Fibroblast of skin of right quadriceps (primary cell): ENCODE results near the gene HDLBP.

Source experiments
- DNase-seq: peaks from one replicate; pipeline ENCODE4 v3.0.0-alpha.2; 2013

HDLBP gene

GRCh38 chr2:241227594-241227993 lies 87.9 kb downstream of the HDLBP start:
- no peak for DNase-seq

GRCh38 chr2:241226723-241227572 lies 88.5 kb downstream of the HDLBP start:
- peak; percentile 24 for DNase-seq

- no peak for DNase-seq
Measured at GRCh38 chr2:241225983-241226382, 89.5 kb downstream of the HDLBP start.

DNA sequence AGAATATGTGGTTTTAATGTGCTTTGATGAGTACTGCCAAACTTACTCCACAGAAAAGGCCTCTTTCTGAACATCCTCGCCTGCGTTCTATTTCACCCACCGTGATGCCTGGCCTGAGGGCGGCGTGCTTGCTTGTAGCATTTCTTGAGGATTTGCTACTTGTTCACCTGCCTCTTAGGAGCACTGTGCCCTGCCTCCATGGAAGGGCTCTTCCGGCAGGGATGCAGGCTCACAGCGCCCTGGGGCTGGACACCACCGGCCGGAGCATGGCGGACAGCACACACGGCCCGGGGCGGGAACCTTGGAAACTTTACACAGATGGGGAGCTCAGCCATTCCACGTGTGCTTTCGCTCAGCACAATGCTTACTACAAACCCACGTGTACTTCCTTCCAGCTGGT lies 89.9 kb downstream of the HDLBP start:
- DNase-seq, result no peak

- DNase-seq, result no peak
Measured at GRCh38 chr2:241224851-241225438, 90.5 kb downstream of the HDLBP start.

- peak; percentile 49 for DNase-seq
Measured at GRCh38 chr2:241224018-241224850, 91.2 kb downstream of the HDLBP start.

- no peak for DNase-seq
Measured at GRCh38 chr2:241223211-241224017, 92.1 kb downstream of the HDLBP start.

GRCh38 chr2:241219856-241220356 lies 95.6 kb downstream of the HDLBP start:
- no peak for DNase-seq

DNA sequence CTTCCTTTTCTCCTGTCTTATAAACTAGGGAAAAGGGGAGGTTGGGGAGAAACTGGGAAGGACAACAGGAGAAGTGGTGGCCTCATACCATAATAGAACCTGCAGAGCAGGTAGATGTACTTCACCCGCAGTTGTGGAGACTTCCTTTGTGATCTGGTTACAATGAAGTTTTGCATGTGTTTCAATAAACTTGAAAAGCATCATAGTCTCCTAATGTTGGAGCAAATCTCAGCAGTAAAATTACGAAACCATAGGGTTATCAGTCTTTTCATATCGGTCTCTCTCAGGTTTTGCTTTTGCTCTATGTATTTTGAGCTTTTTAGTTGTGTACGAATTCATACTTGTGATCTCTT lies 96.5 kb downstream of the HDLBP start:
- DNase-seq, result no peak

- DNase-seq, result no peak
Measured at GRCh38 chr2:241218131-241219029, 97.1 kb downstream of the HDLBP start.

- DNase-seq, result peak; percentile 49
Measured at GRCh38 chr2:241217320-241218031, 98.0 kb downstream of the HDLBP start.

GRCh38 chr2:241216211-241216761 lies 99.2 kb downstream of the HDLBP start:
- DNase-seq, result peak; percentile 48

DNA sequence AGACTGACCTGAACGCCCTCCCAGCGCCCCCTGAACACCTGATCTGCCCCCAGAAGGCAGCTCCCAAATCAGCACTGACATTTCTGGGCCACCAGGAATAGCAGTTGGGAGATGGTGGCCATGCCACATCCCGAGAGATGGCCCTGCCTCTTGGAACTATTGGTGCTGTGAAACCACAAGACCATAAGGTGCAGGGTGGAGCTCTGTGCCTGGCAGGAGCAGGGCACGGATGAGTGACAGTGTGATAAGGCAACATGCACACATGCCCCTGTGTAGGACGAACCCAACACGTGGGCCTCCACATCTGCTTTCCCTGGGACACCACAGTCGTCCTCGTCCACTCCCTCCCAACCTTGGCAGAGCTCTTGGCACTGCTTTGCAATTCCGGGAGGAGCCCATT lies 100.1 kb downstream of the HDLBP start:
- no peak for DNase-seq

DNA sequence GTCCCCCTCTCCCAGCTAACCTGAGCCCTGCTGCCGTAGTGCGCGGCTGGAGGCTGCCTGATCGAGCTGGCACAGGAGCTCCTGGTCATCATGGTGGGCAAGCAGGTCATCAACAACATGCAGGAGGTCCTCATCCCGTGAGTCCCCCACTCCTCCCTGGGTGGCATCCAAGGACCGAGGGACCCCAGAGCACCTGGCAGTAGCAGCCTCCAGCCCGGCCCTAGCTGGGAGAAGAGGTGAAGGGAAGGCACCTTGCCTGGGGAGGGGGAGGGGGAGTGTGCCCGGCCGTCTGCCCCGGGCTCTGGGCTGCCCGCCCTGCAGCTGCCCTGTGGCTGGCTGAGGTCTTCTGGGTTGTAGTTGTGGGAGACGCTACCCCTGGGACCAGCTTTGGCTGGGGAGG lies 100.7 kb downstream of the HDLBP start:
- DNase-seq, result no peak

GRCh38 chr2:241214209-241214608 lies 101.3 kb downstream of the HDLBP start:
- no peak for DNase-seq

- no peak for DNase-seq
Measured at GRCh38 chr2:241213567-241213966, 101.9 kb downstream of the HDLBP start.

GRCh38 chr2:241213041-241213440 lies 102.4 kb downstream of the HDLBP start:
- DNase-seq, result no peak

DNA sequence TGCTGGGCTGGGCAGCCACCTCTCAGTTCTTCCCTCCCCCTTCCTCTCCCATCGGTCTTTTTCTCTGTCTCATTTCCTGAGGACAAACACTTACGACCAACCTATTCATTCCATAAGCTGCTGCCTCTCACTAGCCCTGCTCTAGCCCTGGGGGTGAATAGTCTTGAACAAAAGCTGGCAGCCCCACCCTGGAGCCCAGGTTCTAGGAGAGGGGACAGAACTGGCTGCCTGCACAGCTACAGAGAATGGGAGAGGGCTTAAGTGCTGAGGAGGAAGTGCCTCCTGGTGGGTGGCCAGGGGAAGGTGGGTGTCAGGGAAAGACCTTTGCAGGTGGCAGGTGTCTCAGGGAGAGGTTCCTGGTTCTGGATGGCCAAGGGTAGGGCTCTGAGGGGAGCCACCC lies 104.2 kb downstream of the HDLBP start:
- no peak for DNase-seq

DNA sequence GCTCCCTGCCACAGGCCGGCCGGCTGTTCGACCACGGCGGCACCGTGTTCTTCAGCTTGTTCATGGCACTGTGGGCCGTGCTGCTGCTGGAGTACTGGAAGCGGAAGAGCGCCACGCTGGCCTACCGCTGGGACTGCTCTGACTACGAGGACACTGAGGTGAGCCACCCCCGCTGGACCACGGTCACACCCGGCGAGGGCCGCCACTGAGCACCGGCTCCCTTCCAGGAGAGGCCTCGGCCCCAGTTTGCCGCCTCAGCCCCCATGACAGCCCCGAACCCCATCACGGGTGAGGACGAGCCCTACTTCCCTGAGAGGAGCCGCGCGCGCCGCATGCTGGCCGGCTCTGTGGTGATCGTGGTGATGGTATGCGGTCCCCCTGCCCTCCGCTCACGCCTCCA lies 106.2 kb downstream of the HDLBP start:
- DNase-seq, result no peak

GRCh38 chr2:241208058-241208457 lies 107.4 kb downstream of the HDLBP start:
- DNase-seq, result no peak

DNA sequence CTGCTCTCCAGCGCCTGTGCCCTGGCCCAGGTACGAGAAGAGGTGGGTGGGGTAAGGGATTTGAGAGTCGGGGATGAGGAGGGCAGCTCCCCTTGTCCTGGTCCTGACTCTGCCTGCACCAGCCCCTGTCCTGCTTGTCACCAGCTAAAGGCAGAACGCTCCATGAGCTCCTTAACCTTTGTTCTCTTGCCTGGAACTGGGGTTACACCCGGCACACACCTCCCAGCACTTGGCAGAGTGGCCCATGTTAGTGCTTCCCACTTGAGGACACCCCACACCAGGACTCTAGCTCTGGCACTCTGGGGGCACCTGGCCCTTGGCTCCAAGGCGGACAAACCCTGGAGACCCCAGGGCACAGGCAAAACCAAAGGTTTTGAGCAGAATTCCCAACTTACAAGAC lies 107.8 kb downstream of the HDLBP start:
- no peak for DNase-seq
